Thyroid gland (tissue), 4 donors: ENCODE data around the gene LRCH1. TPM values are rescaled to one million over a fixed set of nuclear protein-coding genes. Genes with fewer than 3 reads are reported as not detected.

Experiments used
- DNase-seq, 2 donors: peaks; one replicate each; pipeline ENCODE4 v3.0.0-alpha.2; 2019
- H3K27ac ChIP-seq, 3 donors: fragments of 200-600 bp; sonication (generic); 1 replicate in 2 of 3; 2 replicates in 1 of 3; pipeline ENCODE4 v1.5.1; 2016 to 2019; ENCODE audit warnings: mild to moderate bottlenecking in 1 of 3, moderate library complexity in 1 of 3
- H3K27me3 ChIP-seq: fragments of 200-600 bp; sonication (generic); one replicate; pipeline ENCODE4 v1.5.1; 2019
- H3K36me3 ChIP-seq, 2 donors: fragments of 200-600 bp; sonication (generic); one replicate each; pipeline ENCODE4 v1.5.1; 2016 to 2019
- H3K4me1 ChIP-seq, 2 donors: fragments of 200-600 bp; sonication (generic); one replicate each; pipeline ENCODE4 v1.5.1; 2017 to 2019
- H3K4me3 ChIP-seq, 3 donors: fragments of 200-600 bp; sonication (generic); replicated peaks in 1 of 3; 1 replicate in 2 of 3; 2 replicates in 1 of 3; pipeline ENCODE4 v1.5.1; 2016; ENCODE audit warnings: mild to moderate bottlenecking in 1 of 3
- H3K9me3 ChIP-seq: fragments of 200-600 bp; sonication (generic); one replicate; pipeline ENCODE4 v1.5.1; 2017
- POLR2A ChIP-seq, 2 donors: fragments of 450-650 bp; IDR thresholded peaks; one replicate each; pipeline ENCODE4 v1.6.1; 2017; ENCODE audit warnings: antibody characterized with exemption in 2 of 2, mild to moderate bottlenecking in 2 of 2, moderate library complexity in 1 of 2
- WGBS, 2 donors: methylation state at CpG; one replicate each; pipeline ENCODE4 v1.1.5; 2017; 5-methylcytosine and 5-hydroxymethylcytosine counted together
- intact Hi-C: fragments of 100-400 bp; cut with DNase I; formaldehyde crosslinking; loops from one replicate; pipeline ENCODE4 v1.15.1; 2023
- total RNA-seq, 4 donors: library from RNA; depleted of rRNA; stranded (reverse); fragments of >200 nt; gene quantifications; one replicate each; pipeline ENCODE4 v1.2.3, GENCODE V29; 2016
- TF ChIP-seq, protein P1 (sequence below), 6 experiments: fragments of 200-600 bp in 3 of 6; fragments of 450-650 bp in 3 of 6; sonication (generic) in 3 of 6; IDR thresholded peaks; one replicate each; pipeline ENCODE4 v1.5.1; 2016 to 2019; ENCODE audit warnings: antibody characterized with exemption in 6 of 6, mild to moderate bottlenecking in 2 of 6, inconsistent platforms in 1 of 6, moderate library complexity in 1 of 6

Gene LRCH1
- total RNA-seq, 4 donors from 2014 or later, result 13.5 to 19.3 (median 15.9) TPM

DNA sequence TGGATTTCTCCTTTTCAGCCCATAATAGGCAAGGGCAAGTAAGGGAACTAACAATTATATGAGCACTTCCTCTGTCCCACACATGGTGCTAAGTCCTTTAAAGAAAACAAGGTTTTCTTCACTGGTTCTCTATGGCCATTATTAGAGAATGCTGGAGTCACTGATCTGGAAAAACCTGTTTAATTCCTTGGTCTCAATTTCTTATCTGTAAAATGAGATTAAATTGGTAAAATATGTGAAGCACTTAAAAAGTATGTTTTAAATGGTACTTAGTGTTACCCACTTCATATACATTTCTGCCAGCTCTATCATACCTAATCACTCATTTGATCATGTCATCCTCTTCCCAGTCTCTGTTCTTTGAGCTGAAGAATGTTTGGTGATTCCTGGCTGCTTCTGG, 39.4 kb downstream of the LRCH1 start:
- H3K27ac ChIP-seq, result no peak overlapping the region
- intact Hi-C loops, result no loop called here
- H3K36me3 ChIP-seq, result no peaks in the 10 kb centered on the region
- no peaks in the 10 kb centered on the region for H3K27me3 ChIP-seq
- no peaks in the 10 kb centered on the region for H3K9me3 ChIP-seq
- no peak for DNase-seq
- peaks cover 17 to 28% of the 10 kb centered on the region in 2 donors for H3K4me1 ChIP-seq
- H3K4me3 ChIP-seq, result no peak overlapping the region
- TF ChIP-seq POLR2A (IDR thresholded peaks at IDR 0.05), result no peak
- TF ChIP-seq, protein P1, sequence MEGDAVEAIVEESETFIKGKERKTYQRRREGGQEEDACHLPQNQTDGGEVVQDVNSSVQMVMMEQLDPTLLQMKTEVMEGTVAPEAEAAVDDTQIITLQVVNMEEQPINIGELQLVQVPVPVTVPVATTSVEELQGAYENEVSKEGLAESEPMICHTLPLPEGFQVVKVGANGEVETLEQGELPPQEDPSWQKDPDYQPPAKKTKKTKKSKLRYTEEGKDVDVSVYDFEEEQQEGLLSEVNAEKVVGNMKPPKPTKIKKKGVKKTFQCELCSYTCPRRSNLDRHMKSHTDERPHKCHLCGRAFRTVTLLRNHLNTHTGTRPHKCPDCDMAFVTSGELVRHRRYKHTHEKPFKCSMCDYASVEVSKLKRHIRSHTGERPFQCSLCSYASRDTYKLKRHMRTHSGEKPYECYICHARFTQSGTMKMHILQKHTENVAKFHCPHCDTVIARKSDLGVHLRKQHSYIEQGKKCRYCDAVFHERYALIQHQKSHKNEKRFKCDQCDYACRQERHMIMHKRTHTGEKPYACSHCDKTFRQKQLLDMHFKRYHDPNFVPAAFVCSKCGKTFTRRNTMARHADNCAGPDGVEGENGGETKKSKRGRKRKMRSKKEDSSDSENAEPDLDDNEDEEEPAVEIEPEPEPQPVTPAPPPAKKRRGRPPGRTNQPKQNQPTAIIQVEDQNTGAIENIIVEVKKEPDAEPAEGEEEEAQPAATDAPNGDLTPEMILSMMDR (IDR thresholded peaks at IDR 0.05), result no peak

DNA sequence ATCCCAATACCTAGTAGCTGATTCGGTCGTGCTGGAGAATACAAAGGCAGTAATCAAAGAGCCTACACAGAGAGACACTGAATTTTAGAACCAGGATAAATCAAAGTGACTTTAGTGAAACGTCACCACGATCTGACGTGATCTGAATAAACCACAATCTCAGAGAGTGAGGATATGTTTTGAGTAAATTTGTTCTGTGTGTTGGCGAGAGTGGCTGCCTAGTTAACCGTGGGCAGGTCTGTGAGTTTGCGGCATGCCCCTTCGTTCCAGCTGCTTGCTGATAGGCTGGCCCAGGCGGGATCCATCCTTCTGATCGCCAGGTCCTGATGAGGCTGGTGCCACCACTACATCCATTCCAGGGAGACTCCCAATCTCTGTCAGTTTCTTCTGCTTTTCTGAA, 40.4 kb downstream of the LRCH1 start:
- Histone ChIP-seq H3K27me3 (no peaks in the 10 kb centered on the region), H3K4me3 (no peak overlapping the region), H3K4me1 (peaks cover 17 to 26% of the 10 kb centered on the region in 2 donors), H3K9me3 (no peaks in the 10 kb centered on the region), H3K27ac (no peak overlapping the region), H3K36me3 (no peaks in the 10 kb centered on the region)
- WGBS, 2 donors, result 90 to 92% methylated on average over 11 of the region's 11 CpGs
- no peak for TF ChIP-seq POLR2A (IDR thresholded peaks at IDR 0.05)
- TF ChIP-seq, protein P1 (IDR thresholded peaks at IDR 0.05), result no peak
- intact Hi-C loops, result no loop called here
- no peak for DNase-seq

DNA sequence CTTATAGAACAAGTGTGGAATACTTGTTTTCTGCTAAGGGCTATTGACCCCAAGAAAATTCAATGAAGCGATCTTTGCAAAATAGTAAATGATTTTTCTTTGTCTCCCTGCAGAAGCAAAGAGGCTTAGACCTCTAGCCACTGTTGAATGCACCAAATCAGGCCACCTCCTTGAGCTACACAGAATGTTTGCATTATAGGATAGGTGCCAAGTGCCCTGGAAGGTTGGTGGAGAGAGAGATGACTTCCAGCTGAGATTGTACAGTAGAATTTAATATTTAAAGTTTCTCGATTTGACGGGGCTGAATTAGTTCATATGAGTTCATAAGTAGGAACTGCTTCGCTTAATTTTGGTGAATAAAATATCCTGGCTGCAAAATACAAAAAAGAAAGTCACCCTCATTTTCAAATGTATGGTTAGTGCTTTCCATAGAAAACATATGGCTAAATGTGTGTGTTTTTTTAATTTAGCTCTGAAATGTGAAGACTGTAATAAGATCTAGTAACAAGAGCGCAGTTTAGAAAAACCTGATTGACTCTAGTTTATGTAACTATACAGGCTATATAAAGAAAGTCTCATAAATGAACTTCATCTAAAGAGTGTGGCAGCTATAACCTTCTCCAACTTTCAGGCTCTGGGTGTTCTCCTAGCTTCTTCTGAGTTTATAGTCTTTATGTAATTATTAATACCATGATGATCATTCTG, 41.6 kb downstream of the LRCH1 start:
- Histone ChIP-seq H3K9me3 (no peaks in the 10 kb centered on the region), H3K4me1 (peaks cover 17 to 30% of the 10 kb centered on the region in 2 donors), H3K4me3 (no peak overlapping the region), H3K27me3 (no peaks in the 10 kb centered on the region), H3K27ac (peak overlapping the region in 1 of 3 donors; percentile 31), H3K36me3 (no peaks in the 10 kb centered on the region)
- WGBS, 2 donors, result 91 to 93% methylated on average over 5 of the region's 5 CpGs
- TF ChIP-seq, protein P1 (IDR thresholded peaks at IDR 0.05), result no peak
- no peak for TF ChIP-seq POLR2A (IDR thresholded peaks at IDR 0.05)
- DNase-seq, result no peak
- intact Hi-C loops, result no loop called here

DNA sequence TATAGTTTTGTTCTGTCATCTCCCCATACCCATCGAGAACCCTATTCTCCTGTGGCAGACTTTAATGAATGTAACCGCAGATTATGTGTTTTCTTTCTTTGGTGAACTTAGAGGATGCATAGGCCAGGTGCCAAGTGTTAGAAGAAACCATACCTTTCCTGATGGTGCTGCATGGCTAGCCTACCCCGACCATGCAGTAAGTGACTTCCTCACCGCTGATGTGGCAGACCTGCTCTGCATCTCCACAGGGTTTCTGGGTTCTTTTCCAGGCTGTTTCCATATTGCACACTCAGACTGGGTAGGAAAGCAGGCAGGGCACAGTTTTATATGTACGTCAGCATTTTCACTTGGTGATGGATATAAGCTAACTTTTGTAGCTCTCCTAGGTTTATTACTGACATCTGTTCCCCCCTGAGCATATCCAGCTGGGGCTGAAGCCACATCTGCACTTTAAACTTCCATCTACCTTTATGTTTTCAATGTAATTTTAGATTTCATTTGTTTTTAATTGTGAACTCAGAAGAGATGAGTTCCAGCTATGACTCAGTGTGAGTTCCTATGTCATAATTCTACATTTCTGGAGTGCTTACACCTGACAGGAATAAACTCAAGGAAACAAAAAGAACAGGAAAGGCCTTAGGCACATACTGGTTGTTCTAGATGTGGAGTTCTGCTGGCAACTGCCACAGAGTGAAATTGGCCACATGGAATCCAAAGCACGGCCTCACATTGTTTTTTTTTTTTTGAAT, 42.3 kb downstream of the LRCH1 start:
- DNase-seq, result no peak
- H3K27ac ChIP-seq, result peak overlapping the region in 2 of 3 donors; percentile 31 to 33
- peaks cover 17 to 38% of the 10 kb centered on the region in 2 donors for H3K4me1 ChIP-seq

More for the DNA sequence above, 42.3 kb downstream of the LRCH1 start:
- intact Hi-C loops, result no loop called here
- TF ChIP-seq, protein P1 (IDR thresholded peaks at IDR 0.05), result no peak
- no peak for TF ChIP-seq POLR2A (IDR thresholded peaks at IDR 0.05)
- no peaks in the 10 kb centered on the region for H3K36me3 ChIP-seq
- no peaks in the 10 kb centered on the region for H3K27me3 ChIP-seq
- no peak overlapping the region for H3K4me3 ChIP-seq
- H3K9me3 ChIP-seq, result no peaks in the 10 kb centered on the region
- 58 to 67% methylated on average over 6 of the region's 6 CpGs for WGBS, 2 donors
